A549 (cell line): ENCODE measurements around the gene ARL2BP. TPM values are rescaled to one million over a fixed set of nuclear protein-coding genes. Genes with fewer than 3 reads are reported as not detected.

Source experiments
- ATAC-seq, 2 experiments: fragments of 200-7000 bp in 1 of 2; fragments of >200 bp in 1 of 2; cut with Nextera tagmentation in 1 of 2; cut with Tn5 transposase in 1 of 2; 3 replicates each; pipeline versions ENCODE4 v1.8.0 to v1.9.1; 2018 to 2020; ENCODE audit warnings: mild to moderate bottlenecking in 1 of 2, moderate library complexity in 1 of 2
- CTCF ChIA-PET: fragments of 300-600 bp; sonication (Branson Sonifier 250); formaldehyde crosslinking; extraction: SDS; loops from one replicate; lab custom pipeline; 2021; ENCODE audit warnings: antibody characterized with exemption, inconsistent platforms; lab: Yijun Ruan, JAX
- POLR2A ChIA-PET: fragments of 350-600 bp; formaldehyde crosslinking; extraction: SDS; loops from one replicate; lab custom pipeline; 2021; ENCODE audit warnings: antibody characterized with exemption, inconsistent platforms; lab: Yijun Ruan, JAX
- DNase-seq, 2 experiments: peaks; one replicate each; pipeline versions ENCODE4 v3.0.0 to v3.0.0-alpha.2; 2011 to 2016; ENCODE audit warnings: low read depth in 1 of 2, low spot score in 1 of 2
- FAIRE-seq: peaks from 2 replicates; lab custom pipeline; 2011; peaks lifted over from hg19 to GRCh38; lab: Jason Lieb, UNC
- H3K27ac ChIP-seq, 2 experiments: fragments of >200 bp; sonication (Bioruptor Twin); formaldehyde crosslinking; 3 replicates each; pipeline ENCODE4 v1.5.1; 2016 to 2017
- H3K4me1 ChIP-seq: fragments of >200 bp; sonication (Bioruptor Twin); formaldehyde crosslinking; 3 replicates; pipeline ENCODE4 v1.6.1; 2016
- H3K4me2 ChIP-seq: fragments of >200 bp; sonication (Bioruptor Twin); formaldehyde crosslinking; 3 replicates; pipeline ENCODE4 v1.6.1; 2016
- H3K4me3 ChIP-seq: fragments of >200 bp; sonication (Bioruptor Twin); formaldehyde crosslinking; 3 replicates; pipeline ENCODE4 v1.5.1; 2016
- H3K9me3 ChIP-seq: fragments of >200 bp; sonication (Bioruptor Twin); formaldehyde crosslinking; 3 replicates; pipeline ENCODE4 v1.6.1; 2016
- ATOH8 ChIP-seq: fragments of 250-450 bp; sonication (Bioruptor Pico); IDR thresholded peaks from 2 replicates; pipeline ENCODE4 v1.5.0; 2020; ENCODE audit warnings: low read depth, mild to moderate bottlenecking, moderate library complexity
- BCL3 ChIP-seq: fragments of >200 bp; sonication (Bioruptor Twin); formaldehyde crosslinking; IDR thresholded peaks from 3 replicates; pipeline ENCODE4 v1.6.1; 2016
- BHLHE40 ChIP-seq: IDR thresholded peaks from 2 replicates; pipeline ENCODE4 v1.6.1; 2012; ENCODE audit warnings: low read depth, low read length, inconsistent platforms
- CBX2 ChIP-seq: fragments of 200-600 bp; sonication (generic); IDR thresholded peaks from 2 replicates; pipeline ENCODE4 v1.6.1; 2016; ENCODE audit warnings: low read depth, mild to moderate bottlenecking, borderline replicate concordance
- CEBPB ChIP-seq, 2 experiments: fragments of >200 bp in 1 of 2; sonication (Bioruptor Twin) in 1 of 2; formaldehyde crosslinking in 1 of 2; IDR thresholded peaks; 2 replicates each; pipeline ENCODE4 v1.6.1; 2012 to 2016
- CHD4 ChIP-seq: fragments of 200-600 bp; sonication (generic); IDR thresholded peaks from 2 replicates; pipeline ENCODE4 v1.6.1; 2016; ENCODE audit warnings: antibody characterized with exemption, mild to moderate bottlenecking, borderline replicate concordance
- CTCF ChIP-seq: fragments of >200 bp; sonication (Bioruptor Twin); formaldehyde crosslinking; IDR thresholded peaks from 3 replicates; pipeline ENCODE4 v1.5.1; 2016
- EHF ChIP-seq: fragments of 250-450 bp; sonication (Bioruptor Pico); IDR thresholded peaks from 2 replicates; pipeline ENCODE4 v1.5.0; 2020; ENCODE audit warnings: mild to moderate bottlenecking
- FOSB ChIP-seq: fragments of 250-450 bp; sonication (Bioruptor Pico); IDR thresholded peaks from 2 replicates; pipeline ENCODE4 v1.5.0; 2020; ENCODE audit warnings: mild to moderate bottlenecking, moderate library complexity
- FOSL2 ChIP-seq, 2 experiments: fragments of 450-650 bp in 1 of 2; fragments of >200 bp in 1 of 2; sonication (Bioruptor Twin) in 1 of 2; formaldehyde crosslinking; IDR thresholded peaks; 2 replicates each; pipeline versions ENCODE4 v1.5.0 to v1.6.1; 2016 to 2020; ENCODE audit warnings: mild to moderate bottlenecking in 1 of 2, moderate library complexity in 1 of 2
- HEYL ChIP-seq: fragments of 250-450 bp; sonication (Bioruptor Pico); IDR thresholded peaks from 2 replicates; pipeline ENCODE4 v1.8.0; 2021; ENCODE audit warnings: mild to moderate bottlenecking, moderate library complexity
- HOXB13 ChIP-seq: fragments of 250-450 bp; sonication (Bioruptor Pico); IDR thresholded peaks from 2 replicates; pipeline ENCODE4 v1.5.0; 2020; ENCODE audit warnings: low read depth, mild to moderate bottlenecking, moderate library complexity
- HOXB5 ChIP-seq: fragments of 250-450 bp; sonication (Bioruptor Pico); IDR thresholded peaks from 2 replicates; pipeline ENCODE4 v1.5.0; 2020; ENCODE audit warnings: mild to moderate bottlenecking, moderate library complexity
- KDM1A ChIP-seq: fragments of 200-600 bp; sonication (generic); IDR thresholded peaks from 2 replicates; pipeline ENCODE4 v1.6.1; 2016; ENCODE audit warnings: low read depth, mild to moderate bottlenecking
- KDM5A ChIP-seq: fragments of 200-600 bp; sonication (generic); IDR thresholded peaks from 2 replicates; pipeline ENCODE4 v1.6.1; 2016; ENCODE audit warnings: antibody characterized with exemption, mild to moderate bottlenecking
- MAFK ChIP-seq: fragments of 450-650 bp; IDR thresholded peaks from 2 replicates; pipeline ENCODE4 v1.6.1; 2014; ENCODE audit not compliant: partially characterized antibody
- MYC ChIP-seq: IDR thresholded peaks from 2 replicates; pipeline ENCODE4 v1.6.1; 2012; ENCODE audit warnings: mild to moderate bottlenecking, inconsistent platforms, low read length, improper control_type of control experiment, borderline replicate concordance
- NFE2L2 ChIP-seq: fragments of 150-350 bp; conservative IDR thresholded peaks from 2 replicates; pipeline ENCODE4 v1.6.1; 2014; ENCODE audit warnings: low read length
- PBX3 ChIP-seq: IDR thresholded peaks from 2 replicates; pipeline ENCODE4 v1.6.1; 2012
- PHF8 ChIP-seq: fragments of 200-600 bp; sonication (generic); IDR thresholded peaks from 2 replicates; pipeline ENCODE4 v1.6.1; 2016; ENCODE audit warnings: low read depth, mild to moderate bottlenecking, antibody characterized with exemption, moderate library complexity, borderline replicate concordance
- POLR2A ChIP-seq: IDR thresholded peaks from 2 replicates; pipeline ENCODE4 v1.6.1; 2012; ENCODE audit warnings: mild to moderate bottlenecking, low read length
- RARB ChIP-seq: fragments of 250-450 bp; sonication (Bioruptor Pico); IDR thresholded peaks from 2 replicates; pipeline ENCODE4 v1.8.0; 2021; ENCODE audit warnings: mild to moderate bottlenecking, moderate library complexity
- RFX5 ChIP-seq: fragments of 450-650 bp; IDR thresholded peaks from 2 replicates; pipeline ENCODE4 v1.7.1; 2014; ENCODE audit warnings: antibody characterized with exemption, mild to moderate bottlenecking, moderate library complexity
- SREBF2 ChIP-seq: fragments of 450-650 bp; IDR thresholded peaks from 2 replicates; pipeline ENCODE4 v1.6.1; 2014; ENCODE audit warnings: mild to moderate bottlenecking, moderate library complexity
- TFCP2L1 ChIP-seq: fragments of 250-450 bp; sonication (Bioruptor Pico); IDR thresholded peaks from 2 replicates; pipeline ENCODE4 v1.5.0; 2021; ENCODE audit warnings: mild to moderate bottlenecking
- USF2 ChIP-seq: fragments of 450-650 bp; IDR thresholded peaks from 2 replicates; pipeline ENCODE4 v1.6.1; 2014; ENCODE audit warnings: antibody characterized with exemption
- WGBS: methylation state at CpG from one replicate; pipeline ENCODE4 v1.1.6; 2017; ENCODE audit errors: missing lambda C conversion rate; 5-methylcytosine and 5-hydroxymethylcytosine counted together
- polyA plus RNA-seq, 4 experiments: library from polyadenylated mRNA; depleted of rRNA in 3 of 4; stranded (reverse); fragments of >200 nt; fragmentation: RNase III in 1 of 4; extraction: RNeasy Plus Mini Kit Qiagen cat#74134 plus additional on column Dnase treatment in 1 of 4; gene quantifications; 2 replicates in 3 of 4; 3 replicates in 1 of 4; pipeline ENCODE4 v1.2.3, GENCODE V29; 2011 to 2017
- TF ChIP-seq, protein P1 (sequence below): fragments of 250-450 bp; sonication (Bioruptor Pico); IDR thresholded peaks from 2 replicates; pipeline ENCODE4 v1.5.0; 2021; ENCODE audit warnings: mild to moderate bottlenecking, moderate library complexity, borderline replicate concordance
- TF ChIP-seq, protein P2 (sequence below): IDR thresholded peaks from 2 replicates; pipeline ENCODE4 v1.6.1; 2012; ENCODE audit warnings: low read depth, borderline replicate concordance

Gene ARL2BP
- polyA plus RNA-seq, 2 of the 4 experiments (the other 2 are of a cell fraction), result 67.0 to 126 TPM

- ChIA-PET POLR2A (no interaction called here), CTCF (interaction anchor here (1.2 kb wide), 1 partner anchor 32 kb away, joined by 3 read pairs; no protein-coding TSS in a partner anchor)
- no peaks in the 10 kb centered on the region for H3K9me3 ChIP-seq
- WGBS, result 88% methylated on average over 7 of the region's 7 CpGs
- H3K4me1 ChIP-seq, result peaks cover 1% of the 10 kb centered on the region; the same call in 2 of the 3 replicates
- H3K4me3 ChIP-seq, result no peak overlapping the region
- TF ChIP-seq KDM1A (no peak), BHLHE40 (no peak), KDM5A (no peak), HOXB5 (CRISPR knock-in tag) (no peak), EHF (no peak), MYC (no peak), RARB (no peak), TFCP2L1 (CRISPR knock-in tag) (no peak), RFX5 (no peak), PHF8 (no peak), CTCF (no peak), MAFK (no peak), CBX2 (no peak), ATOH8 (CRISPR knock-in tag) (no peak)
- TF ChIP-seq, protein P1, sequence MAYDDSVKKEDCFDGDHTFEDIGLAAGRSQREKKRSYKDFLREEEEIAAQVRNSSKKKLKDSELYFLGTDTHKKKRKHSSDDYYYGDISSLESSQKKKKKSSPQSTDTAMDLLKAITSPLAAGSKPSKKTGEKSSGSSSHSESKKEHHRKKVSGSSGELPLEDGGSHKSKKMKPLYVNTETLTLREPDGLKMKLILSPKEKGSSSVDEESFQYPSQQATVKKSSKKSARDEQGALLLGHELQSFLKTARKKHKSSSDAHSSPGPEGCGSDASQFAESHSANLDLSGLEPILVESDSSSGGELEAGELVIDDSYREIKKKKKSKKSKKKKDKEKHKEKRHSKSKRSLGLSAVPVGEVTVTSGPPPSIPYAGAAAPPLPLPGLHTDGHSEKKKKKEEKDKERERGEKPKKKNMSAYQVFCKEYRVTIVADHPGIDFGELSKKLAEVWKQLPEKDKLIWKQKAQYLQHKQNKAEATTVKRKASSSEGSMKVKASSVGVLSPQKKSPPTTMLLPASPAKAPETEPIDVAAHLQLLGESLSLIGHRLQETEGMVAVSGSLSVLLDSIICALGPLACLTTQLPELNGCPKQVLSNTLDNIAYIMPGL (CRISPR knock-in tag), result no peak
- TF ChIP-seq, protein P2, sequence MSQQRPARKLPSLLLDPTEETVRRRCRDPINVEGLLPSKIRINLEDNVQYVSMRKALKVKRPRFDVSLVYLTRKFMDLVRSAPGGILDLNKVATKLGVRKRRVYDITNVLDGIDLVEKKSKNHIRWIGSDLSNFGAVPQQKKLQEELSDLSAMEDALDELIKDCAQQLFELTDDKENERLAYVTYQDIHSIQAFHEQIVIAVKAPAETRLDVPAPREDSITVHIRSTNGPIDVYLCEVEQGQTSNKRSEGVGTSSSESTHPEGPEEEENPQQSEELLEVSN, result no peak
- TF ChIP-seq, all 56 proteins: peak for 0
- DNase-seq (no peak), FAIRE-seq (no peak), ATAC-seq (no peak)
- Histone ChIP-seq H3K4me2 (no peak overlapping the region), H3K27ac (no peak overlapping the region)
Observed at GRCh38 chr16:57202095-57202886, 42.8 kb upstream of the ARL2BP start.

- ChIA-PET POLR2A (interaction anchor here (0.6 kb wide), 1 partner anchor 18 kb away, joined by 3 read pairs; the partner anchor contains the start of genes PSME3IP1 and RSPRY1), CTCF (no interaction called here)
- no peak for DNase-seq
- H3K4me3 ChIP-seq, result no peak overlapping the region
- H3K4me2 ChIP-seq, result no peak overlapping the region
- H3K4me1 ChIP-seq, result no peaks in the 10 kb centered on the region
- H3K27ac ChIP-seq, result no peak overlapping the region
- TF ChIP-seq KDM1A (no peak), HOXB13 (no peak), PBX3 (no peak), KDM5A (no peak), NFE2L2 (no peak), POLR2A (no peak), EHF (no peak), BCL3 (no peak), HEYL (CRISPR knock-in tag) (no peak), FOSB (CRISPR knock-in tag) (no peak), CHD4 (no peak), USF2 (no peak), SREBF2 (no peak), FOSL2 (IDR thresholded peaks at IDR 0.05) (no peak), FOSL2 (CRISPR knock-in tag; IDR thresholded peaks at IDR 0.05) (no peak), CEBPB (IDR thresholded peaks at IDR 0.05) (no peak)
- TF ChIP-seq, all 56 proteins: peak for 0
- H3K9me3 ChIP-seq, result no peaks in the 10 kb centered on the region
- no peak for FAIRE-seq
- WGBS, result 63% methylated on average over 1 of the region's 1 CpG
- ATAC-seq, result no peak
Observed at GRCh38 chr16:57203451-57203850, 41.6 kb upstream of the ARL2BP start.
